Sigmoid colon (tissue), 7 donors: ENCODE data around the gene EIF2A. TPM values are rescaled to one million over a fixed set of nuclear protein-coding genes. Genes with fewer than 3 reads are reported as not detected.

Experiments used
- DNase-seq: peaks from one replicate; pipeline ENCODE4 v3.0.0-alpha.2; 2019
- H3K27ac ChIP-seq, 4 donors: fragments of 200-600 bp; sonication (generic); one replicate each; pipeline ENCODE4 v1.5.1; 2016 to 2019; ENCODE audit warnings: mild to moderate bottlenecking in 1 of 4
- H3K27me3 ChIP-seq, 3 donors: fragments of 200-600 bp; sonication (generic); one replicate each; pipeline ENCODE4 v1.5.1; 2019; ENCODE audit warnings: mild to moderate bottlenecking in 1 of 3
- H3K36me3 ChIP-seq, 4 donors: fragments of 200-600 bp; sonication (generic); one replicate each; pipeline ENCODE4 v1.5.1; 2016 to 2019
- H3K4me1 ChIP-seq, 4 donors: fragments of 200-600 bp; sonication (generic); one replicate each; pipeline ENCODE4 v1.5.1; 2017 to 2019
- H3K4me3 ChIP-seq, 4 donors: fragments of 200-600 bp; sonication (generic); one replicate each; pipeline ENCODE4 v1.5.1; 2017 to 2019; ENCODE audit warnings: mild to moderate bottlenecking in 2 of 4, moderate library complexity in 1 of 4
- H3K9me3 ChIP-seq, 4 donors: fragments of 200-600 bp in 3 of 4; sonication (generic) in 3 of 4; one replicate each; pipeline versions ENCODE4 v1.5.1 to v1.6.1; 2013 to 2019
- CTCF ChIP-seq, 4 experiments: fragments of 450-650 bp in 3 of 4; fragments of 200-600 bp in 1 of 4; IDR thresholded peaks; one replicate each; pipeline ENCODE4 v1.5.1; 2016 to 2019; ENCODE audit warnings: antibody characterized with exemption in 4 of 4, mild to moderate bottlenecking in 3 of 4, moderate library complexity in 2 of 4
- EP300 ChIP-seq, 4 donors: sonication (generic); formaldehyde crosslinking; IDR thresholded peaks; one replicate each; pipeline ENCODE4 v1.6.1; 2017; ENCODE audit warnings: antibody characterized with exemption in 4 of 4
- POLR2A ChIP-seq, 2 donors: fragments of 450-650 bp; IDR thresholded peaks; one replicate each; pipeline ENCODE4 v1.6.1; 2016; ENCODE audit warnings: antibody characterized with exemption in 2 of 2, mild to moderate bottlenecking in 2 of 2, moderate library complexity in 2 of 2
- POLR2AphosphoS5 ChIP-seq, 4 donors: sonication (generic); formaldehyde crosslinking; IDR thresholded peaks; one replicate each; pipeline ENCODE4 v1.6.1; 2017; ENCODE audit warnings: antibody characterized with exemption in 4 of 4
- WGBS, 2 donors: extraction: QIAGEN DNeasy Blood & Tissue Kit; methylation state at CpG; one replicate each; pipeline ENCODE4 v1.1.7; 2013; 5-methylcytosine and 5-hydroxymethylcytosine counted together
- intact Hi-C: fragments of 100-400 bp; cut with DNase I; formaldehyde crosslinking; loops from one replicate; pipeline ENCODE4 v1.15.1; 2023
- polyA plus RNA-seq, 3 donors: library from polyadenylated mRNA; stranded (reverse); fragments of 200-250 nt; gene quantifications; one replicate each; pipeline ENCODE4 v1.2.3, GENCODE V29; 2013
- total RNA-seq, 4 donors: library from RNA; depleted of rRNA; stranded (reverse); fragments of >200 nt; gene quantifications; one replicate each; pipeline ENCODE4 v1.1.0, GENCODE V29; 2016
- donor health status: healthy with polysubstance abuse.
- donor health status: Bipolar disorder and iron deficiency.
- donor health status: healthy.

EIF2A gene
- total and polyA plus RNA-seq, 7 donors = 49.3 to 228 (median 147) TPM

GRCh38 chr3:150544726-150545125, 1.9 kb upstream of the EIF2A start:
- intact Hi-C loops = loop anchor here (5.0 kb wide), 2 partner anchors 158 to 572 kb away; partner anchors contain the start of genes ERICH6 and PFN2
- DNase-seq = no peak
- peaks cover 0 to 29% (median 0%) of the 10 kb centered on the region in 4 donors for H3K36me3 ChIP-seq
- H3K4me1 ChIP-seq = peaks cover 0 to 44% (median 32%) of the 10 kb centered on the region in 4 donors
- no peaks in the 10 kb centered on the region for H3K9me3 ChIP-seq
- H3K27ac ChIP-seq = peak overlapping the region; percentile 96 to 99 (median 98)
- no peak for TF ChIP-seq CTCF (IDR thresholded peaks at IDR 0.05)
- TF ChIP-seq POLR2A (IDR thresholded peaks at IDR 0.05) = no peak
- no peak for TF ChIP-seq POLR2AphosphoS5 (IDR thresholded peaks at IDR 0.05)
- no peak for TF ChIP-seq EP300 (IDR thresholded peaks at IDR 0.05)
- no peaks in the 10 kb centered on the region for H3K27me3 ChIP-seq
- H3K4me3 ChIP-seq = peak overlapping the region; percentile 67 to 84 (median 74)
- WGBS, 2 donors = 0 to 3% methylated on average over 1 of the region's 1 CpG

GRCh38 chr3:150545419-150546225, 965 bp upstream of the EIF2A start:
- intact Hi-C loops = loop anchor here (2.0 to 5.0 kb wide), 5 partner anchors 57 to 573 kb away; partner anchors contain the start of genes ERICH6, PFN2, SELENOT and SIAH2
- TF ChIP-seq CTCF (IDR thresholded peaks at IDR 0.05) (no peak), POLR2A (IDR thresholded peaks at IDR 0.05) (no peak), EP300 (IDR thresholded peaks at IDR 0.05) (no peak), POLR2AphosphoS5 (IDR thresholded peaks at IDR 0.05) (no peak)
- peak overlapping the region; percentile 96 to 99 (median 98) for H3K27ac ChIP-seq
- H3K4me1 ChIP-seq = peaks cover 0 to 44% (median 32%) of the 10 kb centered on the region in 4 donors
- peak; percentile 81 for DNase-seq
- WGBS, 2 donors = 0 to 1% methylated on average over 54 of the region's 54 CpGs
- H3K4me3 ChIP-seq = peak overlapping the region; percentile 67 to 84 (median 74)
- H3K27me3 ChIP-seq = no peaks in the 10 kb centered on the region
- peaks cover 0 to 29% (median 0%) of the 10 kb centered on the region in 4 donors for H3K36me3 ChIP-seq
- H3K9me3 ChIP-seq = no peaks in the 10 kb centered on the region

GRCh38 chr3:150547045-150547741, 606 bp downstream of the EIF2A start:
- Histone ChIP-seq H3K27ac (peak overlapping the region; percentile 96 to 99 (median 98)), H3K9me3 (no peaks in the 10 kb centered on the region), H3K4me3 (peak overlapping the region; percentile 62 to 84 (median 74)), H3K36me3 (peaks cover 0 to 21% (median under 1%) of the 10 kb centered on the region in 4 donors), H3K27me3 (no peaks in the 10 kb centered on the region), H3K4me1 (peaks cover 0 to 44% (median 32%) of the 10 kb centered on the region in 4 donors)
- intact Hi-C loops = loop anchor here (2.0 to 5.0 kb wide), 5 partner anchors 56 to 575 kb away; partner anchors contain the start of genes ERICH6, PFN2, SELENOT and SIAH2
- no peak for DNase-seq
- 20 to 23% methylated on average over 7 of the region's 7 CpGs for WGBS, 2 donors
- no peak for TF ChIP-seq CTCF (IDR thresholded peaks at IDR 0.05)
- TF ChIP-seq EP300 (IDR thresholded peaks at IDR 0.05) = no peak
- TF ChIP-seq POLR2A (IDR thresholded peaks at IDR 0.05) = no peak
- no peak for TF ChIP-seq POLR2AphosphoS5 (IDR thresholded peaks at IDR 0.05)

- H3K27ac ChIP-seq = no peak overlapping the region
- H3K9me3 ChIP-seq = no peaks in the 10 kb centered on the region
- 90 to 93% methylated on average over 4 of the region's 4 CpGs for WGBS, 2 donors
- H3K4me3 ChIP-seq = no peak overlapping the region
- intact Hi-C loops = no loop called here
- no peaks in the 10 kb centered on the region for H3K27me3 ChIP-seq
- H3K4me1 ChIP-seq = no peaks in the 10 kb centered on the region
- TF ChIP-seq POLR2A (IDR thresholded peaks at IDR 0.05) (no peak), EP300 (IDR thresholded peaks at IDR 0.05) (no peak), CTCF (IDR thresholded peaks at IDR 0.05) (no peak), POLR2AphosphoS5 (IDR thresholded peaks at IDR 0.05) (no peak)
- no peak for DNase-seq
- H3K36me3 ChIP-seq = peaks cover 4 to 51% (median 22%) of the 10 kb centered on the region in 4 donors
Observed at GRCh38 chr3:150555859-150556436, 9.4 kb downstream of the EIF2A start.
